Measurements from ENCODE around the gene CELF2. TPM values are rescaled to one million over a fixed set of nuclear protein-coding genes. Genes with fewer than 3 reads are reported as not detected.

CELF2 gene
- total RNA-seq, 2 donors from 2014 or later: 139 to 146 TPM

DNA sequence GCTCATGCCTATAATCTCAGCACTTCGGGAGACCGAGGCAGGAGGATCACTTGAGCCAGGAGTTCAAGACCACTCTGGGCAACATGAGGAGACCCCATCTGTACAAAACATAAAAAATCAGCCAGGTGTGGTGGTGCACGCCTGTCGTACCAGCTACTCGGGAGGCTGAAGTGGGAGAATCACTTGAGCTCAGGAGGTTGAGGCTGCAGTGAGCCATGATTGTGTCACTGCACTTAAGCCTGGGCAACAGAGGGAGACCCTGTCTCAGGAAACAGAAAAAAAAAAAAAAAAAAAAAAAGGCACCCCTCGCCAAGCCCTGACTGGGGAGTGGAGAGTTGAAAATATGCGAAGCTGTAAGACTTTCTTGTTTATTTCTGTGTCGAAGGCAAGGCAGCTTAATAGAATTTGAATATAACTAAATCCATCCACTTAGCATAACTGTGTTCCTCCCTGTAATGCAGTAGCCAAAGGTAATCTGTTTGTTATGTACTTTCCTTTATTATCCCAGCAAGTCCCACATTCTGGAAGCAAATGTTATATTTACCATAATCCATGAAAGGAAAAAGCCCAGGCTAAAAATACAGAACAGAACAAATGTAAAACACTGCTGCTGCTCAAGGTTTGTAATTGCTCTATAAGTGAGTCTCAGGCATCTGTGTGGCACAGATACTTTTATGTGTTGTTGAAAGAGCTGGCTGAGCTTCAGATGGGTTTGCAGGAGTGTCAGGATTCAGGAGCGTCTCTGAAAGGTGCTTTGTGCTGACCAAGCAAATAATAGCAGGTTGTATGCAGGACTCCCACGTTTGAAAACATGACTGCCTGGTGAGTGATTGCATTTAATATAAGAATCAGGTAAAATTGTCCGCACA, 127.2 kb downstream of the CELF2 start:
- H3K9me3 Mint-ChIP-seq: peaks cover 3% of the 10 kb centered on the region
- H3K4me3 Mint-ChIP-seq: peak overlapping the region; percentile 88
- H3K36me3 Mint-ChIP-seq (ENCODE audit: low read depth): no peaks in the 10 kb centered on the region
- H3K27me3 Mint-ChIP-seq: no peaks in the 10 kb centered on the region
- H3K4me1 Mint-ChIP-seq: peaks cover 64% of the 10 kb centered on the region
- peak overlapping the region; percentile 95 for H3K27ac Mint-ChIP-seq
- peak; percentile 12 for ATAC-seq (replicated peaks)

DNA sequence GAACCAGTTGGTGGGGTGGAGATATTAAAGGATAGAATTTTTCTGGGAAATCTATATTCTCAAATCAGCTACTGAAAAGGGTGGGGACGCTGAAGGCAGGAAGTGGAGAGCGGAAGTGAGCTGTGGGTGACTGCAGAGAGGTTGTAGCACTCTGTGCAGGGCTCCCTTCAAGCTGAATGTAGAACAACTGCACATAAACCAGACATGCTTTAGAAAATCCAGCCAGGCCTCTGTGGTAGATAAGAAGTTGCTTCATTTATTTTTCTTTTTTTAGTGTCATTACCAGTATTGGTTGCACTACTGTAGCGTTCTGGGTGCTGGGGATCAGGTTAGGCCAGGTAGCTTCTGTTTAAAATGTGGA, 127.8 kb downstream of the CELF2 start:
- ATAC-seq (replicated peaks): peak; percentile 66
- peaks cover 3% of the 10 kb centered on the region for H3K9me3 Mint-ChIP-seq
- no peaks in the 10 kb centered on the region for H3K27me3 Mint-ChIP-seq
- H3K4me3 Mint-ChIP-seq: peak overlapping the region; percentile 88
- peak overlapping the region; percentile 95 for H3K27ac Mint-ChIP-seq
- peaks cover 71% of the 10 kb centered on the region for H3K4me1 Mint-ChIP-seq
- H3K36me3 Mint-ChIP-seq (ENCODE audit: low read depth): no peaks in the 10 kb centered on the region

DNA sequence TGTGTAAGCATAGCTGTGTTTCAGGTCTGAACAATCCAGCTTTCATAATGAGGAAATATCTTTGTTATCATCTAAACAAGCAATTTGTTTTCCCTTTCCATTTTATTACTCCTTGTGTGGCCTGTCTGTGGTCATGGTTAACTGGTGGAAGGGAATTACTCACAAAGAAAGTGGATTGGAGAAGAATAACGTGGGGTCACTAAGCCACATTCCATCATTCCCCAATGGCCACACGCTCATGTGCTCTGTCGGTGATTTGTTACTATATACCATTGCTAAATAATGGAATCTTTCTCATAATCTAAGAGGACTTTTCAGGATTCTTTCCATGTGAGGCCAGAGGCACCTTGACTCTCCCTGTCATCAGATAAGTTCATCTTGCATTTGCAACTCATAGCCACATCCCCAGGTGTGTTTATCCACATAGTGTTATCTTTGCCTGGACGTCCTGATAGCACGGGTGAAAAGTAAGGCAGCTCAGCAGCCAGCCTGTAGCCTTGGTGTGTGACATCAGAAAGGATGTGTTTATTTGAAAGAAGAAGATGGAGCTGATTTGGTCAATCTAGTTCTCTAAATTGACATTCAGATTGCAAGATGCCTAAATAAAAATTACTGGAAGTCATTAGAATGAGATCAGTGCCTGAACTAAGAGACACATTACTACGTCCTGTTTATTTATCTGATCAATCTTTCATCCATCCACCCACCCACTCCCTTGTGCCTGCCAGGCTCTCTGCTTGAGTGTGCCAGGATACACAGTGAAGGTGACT, 128.9 kb downstream of the CELF2 start:
- ATAC-seq (replicated peaks): no peak
- H3K27ac Mint-ChIP-seq: peak overlapping the region; percentile 95
- no peaks in the 10 kb centered on the region for H3K27me3 Mint-ChIP-seq
- H3K4me3 Mint-ChIP-seq: peak overlapping the region; percentile 88
- peaks cover 3% of the 10 kb centered on the region for H3K9me3 Mint-ChIP-seq
- no peaks in the 10 kb centered on the region for H3K36me3 Mint-ChIP-seq (ENCODE audit: low read depth)
- H3K4me1 Mint-ChIP-seq: peaks cover 70% of the 10 kb centered on the region

DNA sequence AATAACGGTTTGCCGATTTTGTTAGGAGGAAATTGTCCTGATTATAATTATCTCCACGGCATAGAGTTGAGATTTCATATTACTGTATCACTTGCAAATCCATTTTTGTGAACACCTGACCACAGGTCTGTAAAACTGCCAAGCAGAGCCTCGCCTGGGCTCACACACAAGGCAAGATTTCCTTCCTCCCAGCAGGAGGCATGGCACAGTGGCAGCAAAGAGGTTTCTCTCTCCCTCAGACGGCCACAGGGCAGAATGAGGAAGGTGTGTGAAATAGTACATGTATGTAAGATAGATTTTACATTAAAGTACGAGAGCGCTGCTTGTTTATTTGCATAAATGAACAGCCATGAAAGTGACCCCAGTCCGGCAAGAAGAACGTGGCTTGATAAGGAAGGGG, 130.1 kb downstream of the CELF2 start:
- no peaks in the 10 kb centered on the region for H3K27me3 Mint-ChIP-seq
- peaks cover 67% of the 10 kb centered on the region for H3K4me1 Mint-ChIP-seq
- ATAC-seq (replicated peaks): no peak
- H3K4me3 Mint-ChIP-seq: peak overlapping the region; percentile 88
- H3K27ac Mint-ChIP-seq: peak overlapping the region; percentile 95
- H3K36me3 Mint-ChIP-seq (ENCODE audit: low read depth): no peaks in the 10 kb centered on the region
- peaks cover 3% of the 10 kb centered on the region for H3K9me3 Mint-ChIP-seq

DNA sequence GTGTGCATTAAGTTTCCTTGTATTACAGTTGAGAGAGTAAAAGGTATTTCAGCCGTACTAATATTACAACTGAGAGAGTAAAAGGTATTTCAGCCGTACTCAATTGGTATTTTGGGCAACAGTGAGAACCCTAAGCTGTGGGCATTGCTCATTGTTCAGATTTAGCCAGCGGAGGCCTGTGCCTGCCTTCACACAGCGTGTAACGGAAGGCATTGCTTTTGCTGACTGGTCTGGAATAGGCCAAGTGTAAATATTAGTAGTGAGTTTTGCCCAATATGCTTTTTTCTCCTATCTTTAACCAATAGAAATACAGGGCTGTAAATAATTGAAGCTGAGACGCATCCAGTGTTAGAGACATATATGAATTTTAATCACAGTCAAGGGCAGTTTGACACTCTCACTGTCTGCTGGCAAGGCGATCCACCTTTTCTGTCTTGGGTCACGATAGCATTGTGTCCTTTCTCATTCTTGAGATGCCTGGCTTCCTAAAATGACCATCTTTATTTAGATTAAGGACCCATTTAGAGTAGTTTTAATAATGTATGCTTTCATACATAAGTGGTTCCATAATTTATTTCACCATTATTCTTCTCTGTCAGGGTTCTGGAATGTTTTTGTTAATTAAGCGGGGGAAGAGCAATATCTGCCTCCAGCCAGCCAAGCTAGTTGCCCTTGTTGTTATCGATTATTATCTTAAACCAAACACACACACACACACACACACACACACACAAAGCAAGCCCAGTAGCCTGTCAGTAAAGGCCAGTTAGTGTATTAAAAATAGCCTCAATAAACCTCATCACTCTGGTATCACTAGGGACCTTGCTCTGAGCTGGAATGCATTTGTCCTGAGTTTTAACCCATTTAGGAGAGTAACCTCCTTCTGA, 130.7 kb downstream of the CELF2 start:
- Mint-ChIP-seq H3K4me3 (peak overlapping the region; percentile 88), H3K4me1 (peaks cover 63% of the 10 kb centered on the region), H3K27me3 (no peaks in the 10 kb centered on the region), H3K9me3 (no peaks in the 10 kb centered on the region), H3K36me3 (ENCODE audit: low read depth) (no peaks in the 10 kb centered on the region), H3K27ac (peak overlapping the region; percentile 95)
- ATAC-seq (replicated peaks): peak; percentile 23

DNA sequence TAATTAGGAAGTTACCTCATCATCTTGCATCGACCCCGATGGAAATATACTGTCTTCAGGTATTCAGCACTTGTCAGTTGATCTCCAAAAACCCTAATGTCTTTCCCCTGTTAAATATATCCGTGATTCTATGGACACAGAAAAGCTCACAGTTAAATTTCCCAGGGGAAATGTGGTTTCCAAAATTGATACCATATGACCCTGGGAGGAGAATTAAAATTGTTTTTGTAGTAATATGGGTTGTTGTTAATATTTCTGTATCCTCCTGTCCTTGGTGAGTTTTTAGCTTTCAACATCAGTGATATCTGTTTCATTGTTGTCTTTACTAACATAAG, 132.1 kb downstream of the CELF2 start:
- Mint-ChIP-seq H3K4me1 (peaks cover 68% of the 10 kb centered on the region), H3K4me3 (peak overlapping the region; percentile 88), H3K27me3 (no peaks in the 10 kb centered on the region), H3K36me3 (ENCODE audit: low read depth) (no peaks in the 10 kb centered on the region), H3K9me3 (no peaks in the 10 kb centered on the region), H3K27ac (peak overlapping the region; percentile 95)
- no peak for ATAC-seq (replicated peaks)

DNA sequence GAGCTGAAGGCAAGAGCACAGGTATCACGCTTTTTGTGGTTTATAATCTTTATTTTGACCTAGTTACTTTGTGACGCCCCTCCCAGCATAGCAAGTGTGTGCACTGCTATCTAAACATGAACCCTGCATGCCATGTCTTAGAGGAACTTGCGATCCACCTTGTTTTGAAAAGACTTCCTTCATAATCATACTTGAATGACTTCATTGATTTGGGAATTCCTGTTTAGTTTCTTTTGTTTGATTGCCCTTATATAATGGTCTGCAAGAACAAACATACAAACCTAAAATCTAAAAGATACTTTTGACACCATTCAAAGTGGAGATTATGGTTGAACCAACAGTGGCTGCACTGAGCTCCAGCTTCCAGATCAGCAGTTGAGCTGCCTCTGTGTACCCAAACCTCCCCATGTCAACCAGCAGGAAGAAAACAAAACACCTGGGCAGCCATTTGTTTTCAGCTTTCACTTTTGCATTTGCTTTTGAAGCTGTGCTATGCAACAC, 132.6 kb downstream of the CELF2 start:
- no peaks in the 10 kb centered on the region for H3K9me3 Mint-ChIP-seq
- peak; percentile 22 for ATAC-seq (replicated peaks)
- H3K4me1 Mint-ChIP-seq: peaks cover 68% of the 10 kb centered on the region
- H3K27me3 Mint-ChIP-seq: no peaks in the 10 kb centered on the region
- peak overlapping the region; percentile 95 for H3K27ac Mint-ChIP-seq
- no peaks in the 10 kb centered on the region for H3K36me3 Mint-ChIP-seq (ENCODE audit: low read depth)
- H3K4me3 Mint-ChIP-seq: peak overlapping the region; percentile 88

DNA sequence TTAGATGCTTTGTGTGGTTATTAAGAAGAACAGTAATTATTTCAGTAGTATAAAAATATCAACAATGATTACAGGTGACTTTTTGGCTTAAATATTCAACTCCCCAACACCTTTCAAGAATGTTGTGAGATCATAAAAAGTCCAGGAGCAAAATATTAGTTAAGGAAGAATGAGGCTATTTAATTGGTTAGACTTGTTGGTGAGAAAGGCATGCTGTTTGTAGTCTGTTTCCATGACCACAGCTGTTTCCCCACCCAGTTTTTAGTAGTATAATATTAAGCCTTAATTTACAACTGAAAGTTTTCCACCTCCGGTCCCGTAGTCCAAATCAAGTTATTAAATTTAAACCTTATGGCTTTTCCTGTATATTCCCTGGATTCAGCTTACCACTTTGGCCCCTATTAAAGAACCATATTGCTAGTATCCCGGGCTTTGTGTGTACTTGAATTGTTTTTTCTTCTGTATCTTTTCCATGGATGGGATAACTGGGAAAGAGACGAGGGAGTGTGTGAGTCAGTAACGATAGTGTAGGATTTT, 133.3 kb downstream of the CELF2 start:
- Mint-ChIP-seq H3K27me3 (no peaks in the 10 kb centered on the region), H3K4me1 (peaks cover 65% of the 10 kb centered on the region), H3K36me3 (ENCODE audit: low read depth) (no peaks in the 10 kb centered on the region), H3K9me3 (no peaks in the 10 kb centered on the region), H3K4me3 (peak overlapping the region; percentile 88), H3K27ac (peak overlapping the region; percentile 95)
- no peak for ATAC-seq (replicated peaks)

DNA sequence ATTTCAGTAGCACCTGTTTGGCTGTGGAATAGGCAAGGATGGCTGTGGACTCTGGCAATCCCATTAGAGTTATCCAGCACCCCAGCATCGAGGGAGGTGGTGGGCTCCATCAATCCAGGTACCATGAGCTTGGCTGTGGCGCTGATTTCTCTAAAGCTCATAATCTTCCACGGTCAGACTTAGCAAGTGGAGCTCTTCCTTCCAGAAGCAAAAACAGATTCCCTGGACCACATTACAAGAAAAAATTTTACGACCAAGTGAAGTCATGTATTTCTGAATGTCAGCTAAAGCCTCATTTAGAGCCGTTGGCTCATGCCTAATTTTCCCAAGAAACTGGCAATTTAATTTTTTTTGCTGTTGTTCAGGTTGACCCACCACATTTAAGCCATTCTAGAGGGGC, 135.1 kb downstream of the CELF2 start:
- ATAC-seq (replicated peaks): no peak
- no peaks in the 10 kb centered on the region for H3K36me3 Mint-ChIP-seq (ENCODE audit: low read depth)
- peaks cover 73% of the 10 kb centered on the region for H3K4me1 Mint-ChIP-seq
- no peak overlapping the region for H3K27ac Mint-ChIP-seq
- no peaks in the 10 kb centered on the region for H3K9me3 Mint-ChIP-seq
- H3K4me3 Mint-ChIP-seq: no peak overlapping the region
- no peaks in the 10 kb centered on the region for H3K27me3 Mint-ChIP-seq

DNA sequence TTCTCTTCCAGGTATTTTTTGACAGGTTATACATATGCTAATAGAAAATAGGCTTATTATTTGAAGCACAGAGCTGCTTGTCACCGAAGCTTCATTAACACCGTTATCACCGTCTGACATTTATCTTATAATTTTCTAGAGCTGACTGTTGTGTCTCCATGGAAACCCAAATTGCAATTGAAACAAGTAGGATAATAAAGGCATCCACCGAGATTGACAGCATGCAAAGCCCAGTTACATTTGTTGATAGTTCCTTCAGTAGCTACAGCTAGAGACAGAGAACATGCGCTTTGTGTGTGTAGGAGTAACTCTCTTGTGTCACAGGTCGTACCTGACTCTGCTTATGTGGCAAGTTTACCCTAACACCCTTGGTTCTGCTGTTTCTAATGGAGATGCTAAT, 135.6 kb downstream of the CELF2 start:
- Mint-ChIP-seq H3K9me3 (no peaks in the 10 kb centered on the region), H3K27me3 (no peaks in the 10 kb centered on the region), H3K36me3 (ENCODE audit: low read depth) (no peaks in the 10 kb centered on the region), H3K4me3 (peak overlapping the region; percentile 73), H3K27ac (no peak overlapping the region), H3K4me1 (peaks cover 73% of the 10 kb centered on the region)
- ATAC-seq (replicated peaks): no peak

DNA sequence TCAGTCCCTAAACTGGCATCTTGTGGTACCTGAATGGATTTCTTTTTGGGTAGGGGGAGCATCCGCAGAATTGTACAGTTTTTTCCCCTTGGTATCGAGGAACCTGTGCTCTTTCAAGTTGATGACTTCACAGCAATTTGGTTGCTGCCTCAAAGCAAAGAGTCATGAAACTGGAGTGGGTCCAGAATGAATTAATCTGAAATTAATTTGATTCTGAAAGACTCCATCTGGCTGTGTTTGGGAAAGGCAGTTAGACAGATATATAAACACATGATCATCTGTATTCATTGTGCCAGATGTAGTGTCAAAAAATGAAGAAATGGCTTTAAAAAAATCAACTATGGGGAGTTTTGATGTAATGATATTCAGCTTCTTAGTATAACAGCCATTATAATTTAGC, 136.1 kb downstream of the CELF2 start:
- Mint-ChIP-seq H3K27ac (peak overlapping the region; percentile 65), H3K4me3 (peak overlapping the region; percentile 73)
- ATAC-seq (replicated peaks): no peak

DNA sequence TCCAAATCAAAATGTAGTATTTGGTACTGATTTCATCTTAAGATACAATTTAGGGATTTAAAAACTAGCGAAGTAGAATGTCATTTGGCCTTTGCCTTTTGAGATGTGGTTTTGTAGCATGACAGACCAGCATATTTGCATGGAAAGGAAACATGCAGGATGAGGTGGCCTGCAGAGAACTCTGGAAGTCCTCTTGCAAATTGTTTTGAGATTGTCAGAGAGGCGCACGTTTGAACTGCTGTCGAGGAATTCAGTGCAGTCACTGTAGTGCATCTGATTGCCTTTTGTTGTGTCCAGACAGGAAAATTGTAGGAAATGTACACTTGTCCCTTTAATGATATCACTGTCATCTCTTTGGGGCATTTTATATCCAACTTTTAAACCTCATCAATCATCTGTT, 136.7 kb downstream of the CELF2 start:
- peaks cover 62% of the 10 kb centered on the region for H3K4me1 Mint-ChIP-seq
- peak overlapping the region; percentile 73 for H3K4me3 Mint-ChIP-seq
- H3K27ac Mint-ChIP-seq: peak overlapping the region; percentile 65
- no peaks in the 10 kb centered on the region for H3K36me3 Mint-ChIP-seq (ENCODE audit: low read depth)
- no peaks in the 10 kb centered on the region for H3K9me3 Mint-ChIP-seq
- peak; percentile 40 for ATAC-seq (replicated peaks)
- H3K27me3 Mint-ChIP-seq: no peaks in the 10 kb centered on the region

More for the DNA sequence above, 136.1 kb downstream of the CELF2 start:
- Mint-ChIP-seq H3K4me1 (peaks cover 68% of the 10 kb centered on the region), H3K27me3 (no peaks in the 10 kb centered on the region), H3K36me3 (ENCODE audit: low read depth) (no peaks in the 10 kb centered on the region), H3K9me3 (no peaks in the 10 kb centered on the region)

DNA sequence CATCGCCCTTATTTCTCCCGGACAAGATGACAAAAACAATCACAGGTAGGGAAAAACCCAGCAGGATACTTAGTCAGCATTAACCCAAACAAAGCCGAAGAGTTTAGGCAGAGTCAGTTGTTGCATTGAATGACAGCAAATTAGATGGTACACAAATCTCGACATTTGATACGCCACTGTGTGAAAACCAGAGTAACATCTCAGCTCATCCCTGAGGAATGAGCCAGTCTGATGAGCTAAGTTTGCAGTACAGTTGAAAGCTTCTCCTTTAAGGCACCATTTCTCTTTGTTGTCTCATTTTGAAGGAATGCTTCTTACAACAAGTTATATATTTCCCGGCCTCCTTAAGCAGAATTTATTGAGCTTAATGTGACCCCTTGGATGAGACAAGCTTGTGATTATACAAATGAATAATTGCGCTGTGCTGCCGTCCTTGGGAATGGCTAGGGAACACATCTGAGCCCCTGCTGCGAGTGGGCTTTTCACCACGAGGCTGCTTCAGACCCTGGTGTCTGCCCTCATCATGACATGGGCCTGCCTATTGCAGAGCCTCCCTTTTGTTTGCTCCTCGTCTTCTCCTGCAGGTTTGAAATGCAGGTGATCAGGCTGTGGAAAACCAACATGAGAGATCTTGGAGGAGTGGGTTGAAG, 137.3 kb downstream of the CELF2 start:
- no peaks in the 10 kb centered on the region for H3K27me3 Mint-ChIP-seq
- no peaks in the 10 kb centered on the region for H3K9me3 Mint-ChIP-seq
- H3K27ac Mint-ChIP-seq: peak overlapping the region; percentile 65
- peak overlapping the region; percentile 73 for H3K4me3 Mint-ChIP-seq
- H3K36me3 Mint-ChIP-seq (ENCODE audit: low read depth): no peaks in the 10 kb centered on the region
- peaks cover 56% of the 10 kb centered on the region for H3K4me1 Mint-ChIP-seq
- peak; percentile 52 for ATAC-seq (replicated peaks)

Data from activated T-helper 17 cell treated with anti-CD3 and anti-CD28 coated beads, Interleukin-2, amount 50 U/mL, for 72 hours (primary cell).